Upper lobe of left lung (tissue), 6 donors: Measurements from ENCODE around the gene ORMDL3. TPM values are rescaled to one million over a fixed set of nuclear protein-coding genes. Genes with fewer than 3 reads are reported as not detected.

Experiments
- ATAC-seq, 2 donors: fragments of 200-7000 bp; cut with Tn5 transposase; one replicate each; pipeline ENCODE4 v1.9.1; 2022; ENCODE audit warnings: mild to moderate bottlenecking in 2 of 2, moderate library complexity in 2 of 2; ENCODE audit not compliant: low FRiP score in 2 of 2
- DNase-seq, 2 donors: peaks; one replicate each; pipeline ENCODE4 v3.0.0-alpha.2; 2019 to 2020
- H3K27ac ChIP-seq, 4 donors: fragments of 200-600 bp; sonication (generic); one replicate each; pipeline ENCODE4 v1.5.1; 2016 to 2019
- H3K27me3 ChIP-seq, 4 donors: fragments of 200-600 bp; sonication (generic); one replicate each; pipeline ENCODE4 v1.5.1; 2017 to 2019
- H3K36me3 ChIP-seq, 4 donors: fragments of 200-600 bp; sonication (generic); one replicate each; pipeline ENCODE4 v1.5.1; 2016 to 2019
- H3K4me1 ChIP-seq, 4 donors: fragments of 200-600 bp; sonication (generic); one replicate each; pipeline ENCODE4 v1.5.1; 2018 to 2019
- H3K4me3 ChIP-seq, 4 donors: fragments of 200-600 bp; sonication (generic); one replicate each; pipeline ENCODE4 v1.5.1; 2017 to 2019; ENCODE audit warnings: mild to moderate bottlenecking in 2 of 4, moderate library complexity in 1 of 4
- H3K9me3 ChIP-seq, 4 donors: fragments of 200-600 bp; sonication (generic); one replicate each; pipeline ENCODE4 v1.5.1; 2018 to 2019
- EP300 ChIP-seq, 4 donors: sonication (generic); formaldehyde crosslinking; IDR thresholded peaks; one replicate each; pipeline ENCODE4 v1.5.1; 2017; ENCODE audit warnings: antibody characterized with exemption in 4 of 4, control low read depth in 2 of 4
- POLR2A ChIP-seq, 4 donors: fragments of 450-650 bp; IDR thresholded peaks; one replicate each; pipeline ENCODE4 v1.5.1; 2016 to 2017; ENCODE audit warnings: antibody characterized with exemption in 4 of 4, mild to moderate bottlenecking in 2 of 4
- POLR2AphosphoS5 ChIP-seq, 2 donors: sonication (generic); formaldehyde crosslinking; IDR thresholded peaks; one replicate each; pipeline ENCODE4 v1.5.1; 2017; ENCODE audit warnings: antibody characterized with exemption in 2 of 2
- WGBS, 2 donors: methylation state at CpG; one replicate each; pipeline ENCODE4 v1.1.5; 2017 to 2018; 5-methylcytosine and 5-hydroxymethylcytosine counted together
- total RNA-seq, 6 donors: library from RNA; depleted of rRNA in 4 of 6; stranded (reverse); fragments of >200 nt in 4 of 6; gene quantifications; one replicate each; pipeline versions ENCODE4 v1.1.0 to v1.2.1, GENCODE V29; 2016 to 2021
- TF ChIP-seq, protein P1 (sequence below), 6 experiments: fragments of 450-650 bp in 4 of 6; fragments of 200-600 bp in 2 of 6; sonication (generic) in 2 of 6; IDR thresholded peaks; one replicate each; pipeline ENCODE4 v1.5.1; 2016 to 2019; ENCODE audit warnings: antibody characterized with exemption in 6 of 6
- donor health status: DM: no; HTN: no; CAD: no; lungs with moderate emphysema.
- donor health status: DM: no; HTN: yes; CAD: no; lungs with severe emphysema.

ORMDL3 gene, protein sequence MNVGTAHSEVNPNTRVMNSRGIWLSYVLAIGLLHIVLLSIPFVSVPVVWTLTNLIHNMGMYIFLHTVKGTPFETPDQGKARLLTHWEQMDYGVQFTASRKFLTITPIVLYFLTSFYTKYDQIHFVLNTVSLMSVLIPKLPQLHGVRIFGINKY
- total RNA-seq = 10 to 100 TPM; 69.9 to 99.6 (median 82.7) TPM

DNA sequence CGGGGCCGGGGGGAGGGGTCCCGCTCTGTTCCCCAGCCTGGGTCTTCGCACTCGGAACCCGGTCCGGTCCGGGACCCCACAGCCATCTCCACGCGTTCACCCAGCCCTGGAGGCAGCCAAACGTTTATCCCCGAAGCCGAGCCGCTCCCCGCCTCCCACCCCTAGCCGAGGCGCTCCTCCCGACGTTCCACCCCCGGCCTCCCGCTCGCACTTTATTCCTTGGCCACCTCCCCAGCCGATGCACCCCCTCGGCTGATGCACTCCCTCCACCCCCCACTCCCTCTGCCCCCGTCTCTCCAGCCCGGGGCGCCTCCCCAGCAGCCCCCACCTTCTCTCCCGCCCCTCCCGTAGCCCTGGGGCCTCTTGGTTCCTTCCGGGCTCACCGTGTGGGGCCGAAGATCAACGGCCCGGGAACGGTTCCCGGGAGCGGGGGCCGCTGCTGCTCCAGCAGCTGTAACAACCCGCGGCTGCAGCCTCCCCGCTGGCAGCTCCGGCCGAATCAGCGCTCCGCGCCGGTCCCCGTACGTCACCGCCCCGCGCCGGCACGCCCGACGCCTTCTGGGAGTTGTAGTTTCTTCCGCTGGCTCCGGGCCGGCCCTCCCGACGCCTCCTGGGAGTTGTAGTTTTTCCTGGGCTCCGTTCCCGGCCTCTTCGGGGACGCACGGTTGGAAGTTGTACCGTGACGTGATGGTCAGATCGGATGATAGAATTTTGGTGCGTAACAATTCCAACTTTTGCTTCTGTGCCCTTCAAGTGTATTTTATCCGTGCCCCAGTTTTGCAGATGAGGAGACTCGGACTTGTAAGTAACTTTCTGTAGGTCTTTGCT is at the start of gene ORMDL3, which contains the start of gene LRRC3C:
ORMDL3 (minus strand) TSS at position 501 of the 828 bp plus-strand sequence. CDS start 3,398 bp downstream, outside the sequence.
LRRC3C (plus strand) TSS at position 632 of the 828 bp plus-strand sequence. CDS start 13,792 bp downstream, outside the sequence.
- Histone ChIP-seq H3K4me1 (peaks cover 34 to 58% (median 48%) of the 10 kb centered on the region in 4 donors), H3K9me3 (no peaks in the 10 kb centered on the region), H3K27me3 (no peaks in the 10 kb centered on the region), H3K4me3 (peak within 1 kb of the TSS; percentile 72 to 95 (median 84)), H3K36me3 (peaks cover 9 to 19% (median 17%) of the 10 kb centered on the region in 4 donors), H3K27ac (peak within 1 kb of the TSS; percentile 87 to 95 (median 90))
- DNase-seq (peak; percentile 94 to 99), ATAC-seq (peak; percentile 93 to 97)
- WGBS, 2 donors = 0% methylated on average over 23 to 61 of the region's 72 CpGs
- TF ChIP-seq, protein P1, sequence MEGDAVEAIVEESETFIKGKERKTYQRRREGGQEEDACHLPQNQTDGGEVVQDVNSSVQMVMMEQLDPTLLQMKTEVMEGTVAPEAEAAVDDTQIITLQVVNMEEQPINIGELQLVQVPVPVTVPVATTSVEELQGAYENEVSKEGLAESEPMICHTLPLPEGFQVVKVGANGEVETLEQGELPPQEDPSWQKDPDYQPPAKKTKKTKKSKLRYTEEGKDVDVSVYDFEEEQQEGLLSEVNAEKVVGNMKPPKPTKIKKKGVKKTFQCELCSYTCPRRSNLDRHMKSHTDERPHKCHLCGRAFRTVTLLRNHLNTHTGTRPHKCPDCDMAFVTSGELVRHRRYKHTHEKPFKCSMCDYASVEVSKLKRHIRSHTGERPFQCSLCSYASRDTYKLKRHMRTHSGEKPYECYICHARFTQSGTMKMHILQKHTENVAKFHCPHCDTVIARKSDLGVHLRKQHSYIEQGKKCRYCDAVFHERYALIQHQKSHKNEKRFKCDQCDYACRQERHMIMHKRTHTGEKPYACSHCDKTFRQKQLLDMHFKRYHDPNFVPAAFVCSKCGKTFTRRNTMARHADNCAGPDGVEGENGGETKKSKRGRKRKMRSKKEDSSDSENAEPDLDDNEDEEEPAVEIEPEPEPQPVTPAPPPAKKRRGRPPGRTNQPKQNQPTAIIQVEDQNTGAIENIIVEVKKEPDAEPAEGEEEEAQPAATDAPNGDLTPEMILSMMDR (IDR thresholded peaks at IDR 0.05) = peak in 1 of 6 experiments; percentile 12
- TF ChIP-seq POLR2A (IDR thresholded peaks at IDR 0.05) = peak in 3 of 4 donors; percentile 59 to 90 (median 68)
- peak; percentile 92 to 93 for TF ChIP-seq POLR2AphosphoS5 (IDR thresholded peaks at IDR 0.05)
- peak in 1 of 4 donors; percentile 44 for TF ChIP-seq EP300 (IDR thresholded peaks at IDR 0.05)

DNA sequence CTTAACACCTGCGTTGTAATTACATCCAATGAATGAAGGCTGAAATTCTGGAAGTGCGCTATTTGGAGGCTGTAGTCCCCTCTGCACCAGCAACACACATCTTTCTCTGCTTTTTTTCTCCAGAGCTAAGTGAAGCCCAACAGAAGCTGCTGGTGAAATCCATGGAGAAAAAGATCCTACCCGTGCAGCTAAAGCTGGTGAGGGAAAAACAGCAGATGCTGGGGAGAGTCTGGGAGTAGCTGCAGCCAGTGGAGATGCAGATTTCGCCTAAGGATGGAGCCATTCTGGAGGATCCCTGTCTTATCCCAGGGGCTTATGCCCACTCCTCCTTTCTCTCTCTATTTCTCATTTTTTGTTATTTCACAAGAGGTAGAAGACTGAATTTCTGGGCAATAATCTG is 48.4 kb upstream of the ORMDL3 start:
- ATAC-seq (no peak), DNase-seq (no peak)
- 82% methylated on average over 4 of the region's 4 CpGs for WGBS, 2 donors
- no peak overlapping the region for H3K27ac ChIP-seq
- H3K4me3 ChIP-seq = no peak overlapping the region
- no peaks in the 10 kb centered on the region for H3K9me3 ChIP-seq
- TF ChIP-seq, protein P1 (IDR thresholded peaks at IDR 0.05) = no peak
- TF ChIP-seq POLR2A (IDR thresholded peaks at IDR 0.05) = no peak
- no peak for TF ChIP-seq POLR2AphosphoS5 (IDR thresholded peaks at IDR 0.05)
- H3K4me1 ChIP-seq = peaks cover 5 to 10% (median 7%) of the 10 kb centered on the region in 4 donors
- no peaks in the 10 kb centered on the region for H3K27me3 ChIP-seq
- no peaks in the 10 kb centered on the region for H3K36me3 ChIP-seq

DNA sequence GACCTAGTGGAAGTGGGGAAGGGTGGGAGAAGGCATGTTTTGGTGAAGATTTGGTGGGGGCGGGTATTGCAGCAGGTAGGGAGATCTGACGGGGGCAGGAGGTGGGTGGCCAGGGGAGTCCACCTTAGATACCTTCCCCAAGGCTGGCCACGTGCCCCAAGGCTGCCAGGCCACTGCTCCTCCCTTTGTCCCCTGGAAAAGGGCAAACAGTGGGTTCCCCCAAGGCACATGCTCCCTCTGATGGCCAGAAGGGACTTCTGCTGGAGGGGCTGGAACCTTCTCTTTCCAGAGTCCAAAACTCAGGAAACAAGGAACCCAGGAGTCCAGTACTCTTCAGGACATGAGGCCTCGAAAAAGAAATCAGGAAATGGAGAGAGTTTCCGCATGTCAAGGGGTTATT is 47.0 kb upstream of the ORMDL3 start:
- ATAC-seq = no peak
- H3K27me3 ChIP-seq = no peaks in the 10 kb centered on the region
- peaks cover 0 to 6% (median 4%) of the 10 kb centered on the region in 4 donors for H3K4me1 ChIP-seq
- TF ChIP-seq POLR2AphosphoS5 (IDR thresholded peaks at IDR 0.05) = no peak
- TF ChIP-seq, protein P1 (IDR thresholded peaks at IDR 0.05) = no peak
- no peak for TF ChIP-seq POLR2A (IDR thresholded peaks at IDR 0.05)
- no peak for TF ChIP-seq EP300 (IDR thresholded peaks at IDR 0.05)
- no peaks in the 10 kb centered on the region for H3K9me3 ChIP-seq
- no peak overlapping the region for H3K27ac ChIP-seq
- WGBS, 2 donors = 78 to 81% methylated on average over 4 to 5 of the region's 5 CpGs
- no peaks in the 10 kb centered on the region for H3K36me3 ChIP-seq
- DNase-seq = no peak
- H3K4me3 ChIP-seq = no peak overlapping the region

DNA sequence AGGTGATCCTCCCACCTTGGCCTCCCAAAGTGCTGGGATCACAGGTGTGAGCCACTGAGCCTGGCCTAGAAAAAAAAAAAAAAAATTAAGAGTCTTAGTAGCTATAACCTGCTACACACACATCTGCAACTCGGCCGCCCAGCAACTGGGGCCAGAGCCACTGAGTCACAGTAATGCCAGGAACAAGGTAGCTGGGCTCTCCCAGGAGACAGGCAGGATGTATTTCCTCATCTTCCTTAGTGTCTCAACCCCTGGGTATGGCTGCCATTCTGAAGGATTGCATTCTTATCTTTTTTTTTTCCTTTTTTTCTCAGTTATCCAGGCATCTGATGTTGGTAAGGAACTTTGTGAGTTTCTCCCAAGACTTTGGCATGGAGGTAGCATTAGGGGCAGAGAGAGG is 46.1 kb upstream of the ORMDL3 start:
- no peak overlapping the region for H3K27ac ChIP-seq
- no peak for TF ChIP-seq POLR2AphosphoS5 (IDR thresholded peaks at IDR 0.05)
- no peak for TF ChIP-seq POLR2A (IDR thresholded peaks at IDR 0.05)
- no peak for TF ChIP-seq EP300 (IDR thresholded peaks at IDR 0.05)
- TF ChIP-seq, protein P1 (IDR thresholded peaks at IDR 0.05) = no peak
- no peak overlapping the region for H3K4me3 ChIP-seq
- DNase-seq (no peak), ATAC-seq (no peak)
- peaks cover 0 to 6% (median 1%) of the 10 kb centered on the region in 4 donors for H3K4me1 ChIP-seq
- 84 to 90% methylated on average over 2 of the region's 2 CpGs for WGBS, 2 donors
- H3K27me3 ChIP-seq = no peaks in the 10 kb centered on the region
- H3K9me3 ChIP-seq = no peaks in the 10 kb centered on the region
- H3K36me3 ChIP-seq = no peaks in the 10 kb centered on the region
